Hematopoietic multipotent progenitor cell treated with erythropoietin and hydrocortisone succinate and interleukin-3 and kit ligand, for 15 days (in vitro differentiated cells): ENCODE measurements around the gene P4HB.

Experiments used
- DNase-seq: peaks from one replicate; pipeline ENCODE4 v3.0.0-alpha.2; 2015; ENCODE audit warnings: low spot score

P4HB gene

DNA sequence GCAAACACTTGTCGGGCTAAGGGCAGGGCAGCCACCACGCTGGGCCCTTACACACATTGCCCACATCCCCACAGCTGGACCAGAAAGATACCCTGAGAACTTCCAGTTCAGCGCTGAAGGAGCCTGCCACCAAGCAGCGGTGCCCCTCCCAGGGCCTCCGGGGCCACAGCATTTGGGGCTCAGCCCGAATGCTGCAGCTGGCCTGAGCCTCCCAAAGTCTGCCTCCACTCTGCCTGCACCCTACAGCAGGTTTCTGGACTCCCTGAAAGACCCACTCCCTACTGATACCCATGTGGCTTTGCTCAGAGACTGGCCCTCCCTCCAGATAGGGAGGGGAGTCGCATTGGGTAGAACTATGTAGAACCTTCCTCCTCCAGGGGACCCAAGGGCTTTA is 28.8 kb downstream of the P4HB start:
- DNase-seq, result peak; percentile 53

DNA sequence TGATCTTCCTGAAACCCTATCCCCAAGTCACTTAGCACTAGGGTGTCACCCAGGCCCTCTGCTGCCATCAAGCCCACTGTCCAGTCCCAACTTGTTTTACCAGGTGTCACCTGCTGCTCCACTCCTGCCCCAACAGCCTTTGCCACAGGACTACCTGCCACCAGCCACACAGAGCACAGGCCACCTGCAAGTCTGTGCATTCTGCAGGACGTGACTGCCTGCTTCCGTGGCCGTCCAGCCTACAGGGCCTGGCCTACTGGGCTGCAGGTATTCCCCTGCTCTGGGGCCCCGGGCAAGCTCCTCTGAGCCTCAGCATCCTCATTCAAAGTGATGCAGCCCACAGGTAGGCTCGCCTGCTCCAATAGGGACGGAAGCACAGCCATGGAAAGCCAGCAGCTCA is 30.5 kb downstream of the P4HB start:
- no peak for DNase-seq

DNA sequence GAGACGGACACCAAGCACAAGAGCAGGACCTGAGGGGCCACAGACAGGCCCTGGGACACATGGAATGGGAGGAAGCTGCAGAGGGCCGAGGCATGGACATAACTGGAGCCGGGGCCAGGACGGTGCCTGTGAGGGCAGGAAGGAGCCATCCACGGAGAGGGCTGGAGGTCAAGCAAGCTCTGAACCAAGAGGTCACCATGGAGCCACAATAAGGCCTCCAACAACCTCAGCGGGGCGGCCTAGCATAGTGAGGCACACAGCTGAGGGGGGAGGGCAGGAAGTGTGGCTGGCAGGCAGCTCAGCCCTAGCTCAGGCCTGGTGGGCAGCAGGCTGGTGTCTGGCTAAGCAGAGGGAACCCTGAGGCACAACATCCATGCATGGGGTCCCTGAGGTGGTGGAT is 31.7 kb downstream of the P4HB start:
- no peak for DNase-seq

DNA sequence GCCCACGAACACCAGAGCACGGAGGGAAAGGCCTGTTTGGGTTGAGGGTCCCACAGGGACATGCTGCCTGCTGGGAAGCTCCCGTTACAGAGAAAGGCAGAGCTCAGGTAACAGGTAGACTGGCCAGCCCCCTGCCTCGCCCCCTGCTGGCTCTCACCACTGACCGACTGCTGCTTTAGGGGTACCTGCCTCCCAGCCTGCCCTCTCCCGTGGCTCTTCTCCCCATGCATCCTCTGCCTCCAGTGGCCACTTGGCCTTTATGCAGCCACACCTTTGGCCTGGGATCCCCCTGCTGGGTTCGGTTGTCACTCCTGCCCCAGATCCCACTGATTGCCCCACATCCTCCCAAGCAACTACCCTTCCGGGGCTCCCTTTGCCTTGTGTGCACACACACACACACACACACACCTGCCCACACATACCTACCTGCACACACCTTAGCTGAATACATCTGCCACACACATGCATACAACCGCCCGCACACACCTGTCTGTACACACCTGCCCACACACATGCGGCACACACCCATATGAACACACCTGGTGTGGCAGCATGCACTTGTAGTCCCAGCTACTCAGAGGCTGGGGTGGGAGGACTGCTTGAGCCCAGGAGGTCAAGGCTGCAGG is 34.4 kb downstream of the P4HB start:
- DNase-seq, result no peak

DNA sequence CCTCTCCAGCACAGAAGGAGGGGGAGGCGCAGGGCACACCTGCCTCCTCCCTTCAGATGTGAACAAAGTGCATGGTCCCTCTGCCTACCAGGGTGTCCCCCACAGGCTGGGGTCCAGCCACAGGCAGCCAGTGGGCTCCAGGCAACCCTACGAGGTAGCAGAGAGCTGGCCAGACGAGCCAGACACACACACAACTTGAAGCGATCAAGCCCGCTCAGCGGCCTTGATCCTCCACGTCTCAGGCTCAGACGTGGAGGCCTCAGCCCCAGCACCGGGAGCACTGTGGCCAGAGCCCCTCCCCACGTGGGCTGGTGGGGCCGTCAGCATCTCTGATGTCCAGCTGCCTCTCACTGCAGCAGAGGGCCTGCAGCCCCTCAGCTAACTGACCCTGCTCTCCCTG is 35.7 kb downstream of the P4HB start:
- DNase-seq, result no peak

DNA sequence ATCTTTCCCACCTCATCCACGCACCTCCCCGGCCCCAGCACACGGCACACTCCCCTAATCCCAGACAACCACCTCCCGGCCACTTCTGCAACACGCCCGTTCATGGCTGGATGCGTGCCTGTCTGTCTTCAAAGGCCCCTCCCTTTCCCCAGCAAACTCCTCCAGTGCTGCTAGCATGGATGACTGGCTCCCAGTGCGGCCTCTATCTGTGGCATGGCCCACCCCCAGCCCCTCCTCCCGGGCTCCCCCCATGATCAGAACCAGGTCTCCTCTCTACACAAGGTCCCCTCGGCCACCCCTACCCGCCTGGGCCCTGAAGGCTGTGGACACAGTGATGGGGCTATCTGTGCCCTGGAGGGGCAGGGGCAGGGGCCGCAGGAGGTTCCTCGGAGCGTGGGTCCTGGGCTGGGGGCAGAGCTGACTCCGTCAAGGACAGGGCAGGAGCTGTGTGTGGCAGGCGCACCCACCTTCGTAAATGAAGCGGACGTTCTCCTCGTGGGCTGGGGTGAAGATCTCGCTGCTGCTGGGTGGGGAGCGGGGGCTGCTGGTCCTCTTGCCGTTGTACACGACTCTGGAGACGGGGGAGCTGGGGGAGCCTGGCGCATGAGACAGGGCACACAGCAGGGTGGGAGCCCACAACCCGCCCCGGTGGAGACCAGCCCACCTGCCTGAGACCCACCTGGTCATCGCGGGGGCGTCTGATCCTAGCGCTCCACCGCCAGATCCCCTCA is 36.4 kb downstream of the P4HB start:
- DNase-seq, result no peak

DNA sequence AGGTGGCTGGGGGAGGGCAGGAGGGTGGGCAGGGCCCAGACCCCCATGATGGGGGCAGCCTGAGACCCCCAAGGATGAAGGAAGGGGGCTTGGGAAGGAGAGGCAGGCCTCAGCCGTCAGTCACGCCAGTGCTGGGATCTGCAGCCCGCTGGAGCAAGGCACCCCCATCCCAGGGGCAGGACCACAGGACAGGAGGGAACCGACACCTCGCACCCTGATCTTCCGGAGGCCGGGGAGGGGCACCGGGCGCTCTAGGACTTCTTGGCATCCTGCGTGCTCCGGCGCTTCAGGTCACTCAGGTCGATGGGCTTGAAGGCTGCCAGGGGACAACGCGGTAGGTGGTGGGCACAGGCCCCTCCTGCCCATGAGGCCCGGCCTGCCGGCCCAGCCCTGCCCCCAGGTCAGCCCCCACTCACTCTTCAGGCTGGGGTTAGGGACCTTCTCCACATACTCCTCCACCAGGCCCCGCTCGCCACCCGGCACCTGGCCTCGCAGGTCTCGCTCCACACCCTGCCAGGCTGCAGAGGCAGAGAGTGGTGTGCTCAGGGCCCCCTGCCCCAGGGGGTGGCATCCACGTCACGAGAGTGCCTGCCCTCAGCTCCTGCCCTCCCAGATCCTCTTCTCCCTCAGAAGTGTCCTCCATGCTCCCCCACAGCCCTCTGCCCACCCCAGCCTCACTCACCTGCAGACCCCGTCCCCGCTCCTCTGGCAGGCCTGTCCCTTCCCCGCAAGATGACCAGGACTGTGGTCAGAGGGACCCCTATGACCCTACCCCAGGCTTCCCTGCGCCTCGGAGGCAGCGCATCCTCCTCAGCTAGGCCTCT is 37.1 kb downstream of the P4HB start:
- no peak for DNase-seq

DNA sequence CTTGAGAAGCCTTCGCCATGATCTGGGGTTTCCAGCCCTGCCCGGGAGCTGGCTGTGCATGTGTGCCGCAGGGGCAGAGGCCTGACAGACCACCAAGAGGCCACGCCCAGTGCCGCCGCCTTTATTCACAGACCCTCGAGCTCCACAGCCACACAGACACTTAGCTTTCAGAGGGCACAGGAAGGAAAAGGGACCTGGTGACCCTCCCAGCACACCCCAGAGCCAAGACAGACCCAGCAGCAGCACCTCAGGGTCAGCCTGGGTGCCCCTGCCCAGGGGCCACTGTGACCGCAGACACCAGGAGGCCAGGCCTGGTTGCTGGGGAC is 38.1 kb downstream of the P4HB start:
- no peak for DNase-seq

DNA sequence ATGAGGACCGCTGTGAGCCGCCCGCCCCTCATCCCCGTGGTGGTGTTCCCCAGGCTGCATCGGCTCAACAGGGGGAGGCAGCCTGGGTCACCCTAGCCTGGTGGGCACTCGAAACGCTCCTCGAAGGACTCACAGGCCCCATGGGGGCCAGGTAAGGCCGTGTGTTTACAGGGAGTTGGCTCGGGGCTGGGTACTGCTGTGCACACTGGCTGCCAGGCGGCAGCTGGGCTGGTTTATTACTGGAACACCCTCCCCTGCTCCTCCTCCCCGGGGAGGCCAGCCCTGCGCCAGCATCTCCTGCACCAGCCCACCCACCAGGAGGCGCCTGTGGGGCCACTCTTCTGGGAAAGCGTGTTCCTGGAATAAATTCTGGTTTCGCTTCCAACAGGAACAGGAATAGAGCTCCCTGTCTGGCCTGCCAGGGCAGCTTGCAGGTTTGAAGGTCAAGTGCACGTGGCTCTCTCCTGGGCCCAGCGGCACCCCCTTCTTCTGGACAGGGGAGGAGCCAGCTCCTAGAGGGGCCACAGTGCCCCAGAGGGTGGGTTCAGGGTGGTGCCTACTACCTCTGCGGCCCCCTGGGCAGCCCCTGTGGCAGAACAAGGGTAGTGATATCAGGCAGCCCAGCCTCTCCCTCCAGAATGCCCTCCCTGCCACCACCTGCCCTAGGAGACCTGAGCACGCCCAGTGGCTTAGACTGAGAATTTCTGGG is 38.6 kb downstream of the P4HB start:
- DNase-seq, result peak; percentile 77

DNA sequence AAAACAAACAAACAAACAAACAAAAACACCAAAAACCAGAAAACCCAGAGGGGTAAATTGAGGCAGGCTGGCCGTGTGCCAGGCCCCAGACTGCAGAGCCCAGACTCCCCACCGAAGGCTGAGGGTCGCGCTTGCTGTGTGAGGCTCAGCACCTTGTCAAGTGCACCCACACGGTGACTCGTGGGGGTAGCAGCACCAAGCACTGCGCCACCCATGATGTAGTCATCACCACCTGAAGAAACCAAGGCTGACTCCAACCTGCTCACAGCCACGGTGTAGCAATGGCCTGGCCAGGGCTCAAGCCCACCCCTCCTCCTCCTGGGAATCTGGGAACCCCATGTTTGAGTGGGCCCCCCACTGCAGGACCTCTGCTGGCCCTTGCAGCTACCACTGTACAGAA is 39.2 kb downstream of the P4HB start:
- no peak for DNase-seq

DNA sequence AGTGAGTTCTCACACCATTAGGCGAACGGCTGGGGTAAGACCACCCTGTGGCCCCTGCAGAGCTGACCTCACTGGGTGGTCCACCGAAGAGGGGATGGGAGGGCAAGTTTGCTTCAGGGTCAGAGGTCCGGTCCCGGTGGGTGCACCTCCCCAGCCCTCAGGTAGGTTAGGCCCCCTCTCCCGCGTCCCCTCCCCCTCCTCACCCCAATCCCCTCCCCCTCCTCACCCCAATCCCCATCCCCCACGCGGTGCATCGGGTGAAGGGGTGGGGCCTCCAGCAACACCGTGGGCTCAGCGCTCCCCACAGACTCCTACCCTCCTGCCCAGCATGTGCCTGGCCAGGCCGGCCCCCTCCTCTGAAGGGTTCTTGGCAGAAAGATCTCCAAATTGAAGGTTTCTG is 40.6 kb downstream of the P4HB start:
- DNase-seq, result no peak

DNA sequence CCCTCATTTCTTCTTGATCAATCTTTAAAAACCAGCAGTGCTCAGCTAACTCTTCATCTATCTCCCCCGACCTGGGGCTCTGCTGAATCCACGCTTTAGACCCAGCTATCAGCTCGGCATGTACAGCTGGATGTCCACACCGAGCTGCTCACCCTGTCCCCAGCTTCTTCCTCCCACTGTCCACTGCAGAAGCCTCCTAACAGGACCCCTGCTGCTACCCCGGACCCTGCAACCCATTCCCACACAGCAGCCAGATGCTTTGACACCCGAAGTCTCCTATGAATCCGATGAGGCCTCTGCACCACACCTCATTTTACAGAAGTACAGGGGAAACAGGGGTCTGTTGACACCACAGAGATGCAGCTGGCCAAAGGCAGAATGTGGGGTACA is 42.6 kb downstream of the P4HB start:
- no peak for DNase-seq

DNA sequence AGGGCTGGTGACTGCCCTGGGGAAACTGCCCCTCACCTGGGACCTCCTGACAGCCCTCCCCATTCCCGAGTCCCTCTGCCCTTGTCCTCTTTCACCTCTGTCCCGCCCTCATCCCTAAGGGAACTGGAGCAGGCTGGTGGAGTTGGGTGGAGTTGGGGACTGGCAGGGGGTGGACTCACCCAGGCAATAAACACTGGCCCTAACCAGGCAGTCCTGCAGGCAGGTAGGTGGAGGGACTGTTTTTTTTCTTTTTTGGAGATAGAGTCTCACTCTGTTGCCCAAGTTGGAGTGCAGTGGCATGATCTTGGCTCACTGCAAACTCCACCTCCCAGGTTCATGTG is 44.7 kb downstream of the P4HB start:
- DNase-seq, result no peak

DNA sequence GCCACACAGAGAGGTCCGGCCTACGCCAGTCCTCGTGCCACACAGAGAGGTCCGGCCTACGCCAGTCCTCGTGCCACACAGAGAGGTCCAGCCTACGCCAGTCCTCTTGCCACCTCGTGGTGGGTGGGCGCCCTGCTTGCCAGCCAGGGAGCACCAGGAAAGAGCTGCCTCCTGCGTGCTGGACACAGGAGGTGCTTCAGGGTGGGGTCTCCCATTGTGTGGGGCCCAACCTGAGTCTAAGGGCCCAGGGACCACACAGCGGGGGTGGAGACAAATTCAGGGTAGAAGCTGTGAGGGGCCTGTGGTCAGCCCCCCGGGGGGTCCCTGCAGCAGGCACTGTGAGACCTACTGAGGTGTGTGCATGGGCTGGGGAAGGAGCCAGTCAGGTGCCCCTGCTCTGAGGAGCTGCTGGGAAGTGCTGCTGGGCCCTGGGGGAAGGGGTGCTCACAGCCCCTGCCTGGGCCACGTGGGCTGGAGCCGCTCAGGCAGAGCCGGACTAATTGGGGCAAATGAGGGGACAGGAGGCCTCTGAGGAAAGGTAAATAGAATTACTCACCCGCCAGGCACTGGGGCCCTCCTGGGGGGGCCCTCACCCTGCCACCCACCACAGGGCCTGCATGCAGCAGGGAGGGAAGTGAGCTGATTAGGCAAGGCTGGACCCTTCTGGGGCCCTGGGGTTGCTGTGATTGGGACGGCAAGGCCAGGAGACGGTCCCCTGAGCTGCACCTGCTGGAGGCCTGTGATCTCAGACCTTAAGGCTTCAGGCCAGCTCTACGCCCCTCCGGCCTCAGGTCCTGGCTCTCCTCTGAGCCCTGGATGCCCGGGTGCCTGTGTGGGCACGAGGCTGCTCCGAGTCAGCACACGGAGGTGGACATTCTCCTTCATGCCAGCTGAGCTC is 45.3 kb downstream of the P4HB start:
- no peak for DNase-seq

DNA sequence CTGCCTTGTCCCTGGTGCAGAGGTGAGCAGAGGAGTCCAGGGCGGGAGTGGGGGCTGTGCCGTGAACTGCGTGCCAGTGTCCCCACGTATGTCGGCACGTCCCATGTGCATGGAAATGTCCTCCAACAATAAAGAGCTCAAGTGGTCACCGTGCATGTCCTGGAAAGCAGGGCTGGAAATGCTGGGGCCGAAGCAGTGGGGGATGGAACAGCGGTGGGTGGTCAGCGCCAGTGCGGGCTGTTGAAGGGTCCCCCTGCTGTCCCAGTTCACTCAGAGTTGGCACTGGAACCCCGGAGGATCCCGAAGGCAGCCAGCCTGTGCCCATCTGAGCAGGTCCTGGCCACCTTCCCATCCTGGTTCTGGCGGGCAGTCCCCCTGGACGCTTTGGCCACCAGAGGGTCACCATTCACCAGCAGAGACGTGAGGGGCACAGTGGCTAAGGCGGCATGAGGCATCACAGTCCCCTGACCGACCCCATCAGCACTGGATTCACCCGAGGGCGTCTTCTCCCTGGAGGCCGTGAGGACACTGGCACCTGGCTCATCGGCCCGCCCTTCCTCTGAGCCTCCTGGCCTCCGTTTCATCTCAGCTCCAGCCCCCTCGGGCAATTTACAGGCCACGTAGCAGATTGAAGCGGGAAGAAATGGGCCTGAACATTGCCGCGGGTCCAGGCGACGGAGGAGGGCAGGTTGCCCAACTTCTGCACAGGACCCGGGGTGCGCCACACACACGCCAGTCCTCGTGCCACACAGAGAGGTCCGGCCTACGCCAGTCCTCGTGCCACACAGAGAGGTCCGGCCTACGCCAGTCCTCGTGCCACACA is 46.3 kb downstream of the P4HB start:
- no peak for DNase-seq

DNA sequence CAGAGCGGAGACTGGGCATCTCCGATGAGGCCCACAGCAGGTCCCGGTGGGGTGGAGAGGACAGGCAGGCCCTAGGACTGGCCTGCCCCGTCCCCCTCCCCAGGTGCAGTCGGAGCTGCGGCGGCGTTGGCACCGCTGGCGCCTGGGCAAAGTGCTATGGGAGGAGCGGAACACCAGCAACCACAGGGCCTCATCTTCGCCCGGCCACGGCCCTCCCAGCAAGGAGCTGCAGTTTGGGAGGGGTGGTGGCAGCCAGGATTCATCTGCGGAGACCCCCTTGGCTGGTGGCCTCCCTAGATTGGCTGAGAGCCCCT is 47.0 kb downstream of the P4HB start:
- DNase-seq, result no peak

DNA sequence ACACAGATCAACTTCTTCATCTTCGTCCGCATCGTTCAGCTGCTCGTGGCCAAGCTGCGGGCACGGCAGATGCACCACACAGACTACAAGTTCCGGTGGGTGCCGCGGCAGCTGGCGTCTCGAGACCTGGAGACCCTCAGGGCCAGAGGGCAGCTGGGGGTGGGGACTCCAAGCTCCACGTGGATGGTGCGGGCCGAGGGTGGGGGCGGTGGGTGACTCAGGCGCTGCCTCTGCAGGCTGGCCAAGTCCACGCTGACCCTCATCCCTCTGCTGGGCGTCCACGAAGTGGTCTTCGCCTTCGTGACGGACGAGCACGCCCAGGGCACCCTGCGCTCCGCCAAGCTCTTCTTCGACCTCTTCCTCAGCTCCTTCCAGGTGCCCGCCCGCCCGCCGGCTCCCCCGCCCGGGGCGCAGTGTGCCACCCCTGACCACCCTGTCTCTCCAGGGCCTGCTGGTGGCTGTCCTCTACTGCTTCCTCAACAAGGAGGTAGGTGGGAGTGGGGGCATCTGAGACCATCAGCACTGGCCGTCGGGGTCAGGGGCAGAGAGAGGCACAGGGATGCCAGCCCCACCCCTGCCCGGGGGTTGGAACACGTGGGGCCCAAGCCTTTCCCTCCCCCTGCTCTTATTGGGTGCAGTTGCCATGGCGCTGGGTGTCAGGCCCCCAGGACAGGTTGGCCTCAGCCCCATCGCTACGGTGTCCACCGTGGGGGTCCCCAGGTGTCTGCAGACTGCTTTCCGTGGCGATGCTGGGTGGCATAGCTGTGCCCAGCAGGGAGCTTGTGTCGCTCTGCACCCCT is 47.6 kb downstream of the P4HB start:
- no peak for DNase-seq

DNA sequence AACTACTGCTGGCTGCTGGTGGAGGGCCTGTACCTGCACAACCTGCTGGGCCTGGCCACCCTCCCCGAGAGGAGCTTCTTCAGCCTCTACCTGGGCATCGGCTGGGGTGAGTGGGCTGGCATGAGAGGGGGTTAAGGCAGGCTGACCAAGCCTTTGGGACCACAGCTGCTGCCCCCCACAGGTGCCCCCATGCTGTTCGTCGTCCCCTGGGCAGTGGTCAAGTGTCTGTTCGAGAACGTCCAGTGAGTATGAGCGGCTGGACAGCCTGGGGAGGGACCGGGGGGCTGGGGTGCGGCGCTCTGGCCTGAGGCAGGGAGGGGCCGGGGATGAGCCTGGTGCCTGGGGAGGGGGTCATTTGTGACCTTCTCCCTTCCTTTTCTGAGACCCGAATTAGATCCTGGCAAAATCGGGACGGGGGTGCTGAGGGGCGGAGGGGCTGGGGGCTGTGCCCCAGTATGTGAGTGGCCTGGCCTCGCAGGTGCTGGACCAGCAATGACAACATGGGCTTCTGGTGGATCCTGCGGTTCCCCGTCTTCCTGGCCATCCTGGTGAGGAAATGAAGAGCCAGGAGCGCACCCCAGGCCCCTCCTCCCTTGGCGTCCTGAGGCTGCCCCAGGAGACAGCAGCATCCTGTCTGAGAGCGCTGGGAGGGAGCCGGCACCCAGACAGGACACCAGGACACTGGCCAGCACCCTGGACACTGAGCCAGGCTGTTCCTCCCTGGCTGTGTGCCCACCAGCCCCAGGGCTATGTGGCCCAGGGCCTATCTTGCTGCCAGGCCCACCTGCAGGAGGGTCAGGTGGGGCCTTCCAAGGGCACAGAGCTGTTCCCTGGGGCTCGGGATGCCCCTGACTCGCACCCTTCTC is 48.4 kb downstream of the P4HB start:
- no peak for DNase-seq
